GM21515 (cell line): ENCODE measurements around the gene DHCR7.
A peak's percentile ranks its signal among the peaks of the same experiment; 100 is the strongest.

Source experiments
- ATAC-seq: cut with Tn5 transposase; IDR thresholded peaks from one replicate; pipeline ENCODE4 v1.9.1; 2021; ENCODE audit not compliant: unreplicated experiment

Gene DHCR7

GRCh38 chr11:71420455-71421241, 27.5 kb downstream of the DHCR7 start:
- ATAC-seq = no peak

- peak; percentile 61 for ATAC-seq
Measured at GRCh38 chr11:71418643-71419042, 29.6 kb downstream of the DHCR7 start.

- no peak for ATAC-seq
Measured at GRCh38 chr11:71414645-71415044, 33.5 kb downstream of the DHCR7 start.

DNA sequence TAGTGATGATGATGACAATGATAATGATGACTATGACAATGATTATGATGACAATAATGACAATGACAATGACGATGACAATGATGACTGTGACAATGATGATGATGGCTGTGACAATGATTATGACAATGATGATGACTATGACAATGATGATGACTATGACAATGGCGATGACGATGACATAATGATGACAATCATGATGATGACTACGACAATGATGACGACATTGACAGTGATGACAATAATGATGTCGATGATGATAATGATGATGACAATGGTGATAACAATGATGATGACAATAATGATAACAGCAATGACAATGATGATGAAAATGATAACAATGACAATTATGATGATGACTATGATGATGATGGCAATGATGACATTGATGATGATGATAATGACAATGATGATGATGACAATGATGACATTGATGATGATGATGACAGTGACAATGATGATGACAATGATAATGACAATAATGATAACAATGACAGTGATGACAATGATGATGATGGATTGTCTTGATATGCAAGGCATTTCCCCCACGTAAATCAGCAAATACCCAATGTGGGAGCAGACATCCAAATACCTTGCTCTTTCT, 37.7 kb downstream of the DHCR7 start:
- no peak for ATAC-seq

GRCh38 chr11:71408826-71409225, 39.4 kb downstream of the DHCR7 start:
- ATAC-seq = no peak

DNA sequence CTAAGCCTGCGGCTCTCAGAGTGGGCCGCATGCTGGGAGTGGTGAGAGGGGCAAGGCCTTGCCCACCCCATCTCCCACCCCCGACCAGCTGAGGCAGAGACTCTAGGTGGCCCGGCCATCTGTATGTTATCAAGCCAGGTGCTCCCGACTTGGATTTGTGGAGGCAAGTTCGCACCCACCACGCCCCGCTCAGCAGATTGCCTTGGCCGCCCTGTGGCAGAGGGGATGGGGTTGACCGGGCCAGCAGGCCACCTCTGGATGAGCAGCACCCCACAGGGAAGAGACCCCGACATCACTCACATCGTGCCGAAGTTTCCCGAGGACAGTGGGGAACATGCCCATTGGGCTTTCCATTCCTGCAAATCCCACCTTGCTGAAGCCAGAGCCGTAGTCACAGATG, 40.8 kb downstream of the DHCR7 start:
- ATAC-seq = no peak

DNA sequence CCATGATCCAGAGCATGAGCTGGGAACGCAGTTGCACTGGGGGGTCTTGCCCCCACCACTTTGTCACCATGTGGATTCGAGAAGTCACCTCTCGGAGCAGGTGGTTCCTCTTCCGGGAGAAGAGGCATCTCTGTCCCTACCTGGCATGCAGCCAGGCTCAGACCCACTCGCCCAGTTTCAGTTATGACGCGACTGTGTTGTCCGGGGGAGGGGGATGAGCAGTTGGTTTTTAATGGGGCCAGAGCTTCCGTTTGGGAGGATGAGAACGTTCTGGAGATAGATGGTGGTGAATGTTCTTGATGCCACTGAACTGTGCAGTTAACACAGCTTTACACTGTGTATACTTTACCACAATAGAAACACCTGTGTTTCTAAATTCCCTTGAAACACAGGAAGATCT, 41.5 kb downstream of the DHCR7 start:
- no peak for ATAC-seq

GRCh38 chr11:71404209-71404608, 44.0 kb downstream of the DHCR7 start:
- ATAC-seq = no peak

DNA sequence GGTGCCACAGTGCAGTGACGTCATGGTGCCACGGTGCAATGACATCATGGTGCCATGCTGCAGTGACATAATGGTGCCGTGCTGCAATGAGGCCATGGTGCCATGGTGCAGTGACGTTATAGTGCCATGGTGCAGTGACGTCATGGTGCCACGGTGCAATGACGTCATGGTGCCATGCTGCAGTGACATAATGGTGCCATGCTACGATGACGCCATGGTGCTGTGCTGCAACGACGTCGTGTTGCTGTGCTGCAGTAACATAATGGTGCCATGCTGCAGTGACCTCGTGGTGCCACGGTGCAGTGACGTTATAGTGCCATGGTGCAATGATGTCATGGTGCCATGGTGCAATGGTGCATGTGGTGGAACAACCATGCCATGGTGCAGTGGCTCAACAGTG, 45.3 kb downstream of the DHCR7 start:
- no peak for ATAC-seq

DNA sequence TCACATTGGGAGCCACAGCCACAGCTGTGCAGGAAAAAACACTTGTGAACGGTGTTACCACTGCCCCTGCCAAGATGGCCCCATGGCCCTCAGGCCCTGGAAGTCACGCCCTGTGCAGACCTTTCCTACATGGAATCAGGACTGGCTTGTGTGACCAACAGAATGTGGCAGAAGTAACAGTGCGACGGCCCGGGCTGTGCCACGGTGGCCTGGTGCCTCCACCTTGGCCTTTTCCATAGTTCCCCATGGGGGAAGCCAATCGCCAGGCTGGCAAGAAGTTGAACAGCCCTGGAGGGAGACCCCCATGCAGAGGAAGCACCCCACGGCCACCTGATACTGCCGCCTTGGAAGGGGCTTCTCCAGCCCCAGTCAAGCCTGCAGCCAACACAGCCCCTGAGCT, 48.0 kb downstream of the DHCR7 start:
- ATAC-seq = no peak

DNA sequence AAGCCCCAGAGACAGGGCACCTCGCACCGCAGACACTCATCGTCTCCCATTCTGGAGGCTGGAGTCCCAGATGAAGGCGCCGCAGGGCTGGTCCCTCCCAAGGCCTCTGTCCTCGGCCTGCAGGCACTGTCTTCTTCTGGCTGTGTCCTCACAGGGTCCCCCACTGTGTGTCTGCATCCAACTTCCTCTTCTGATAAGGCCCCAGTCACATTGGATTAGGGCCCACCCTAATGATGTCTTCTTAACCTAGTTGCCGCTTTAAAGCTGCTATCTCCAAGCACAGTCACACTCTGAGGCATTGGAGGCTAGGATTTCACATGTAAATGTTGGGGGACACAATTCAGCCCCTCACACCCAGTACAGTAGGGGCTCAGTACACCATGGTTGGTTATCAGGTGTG, 48.9 kb downstream of the DHCR7 start:
- no peak for ATAC-seq

GRCh38 chr11:71397961-71398360, 50.2 kb downstream of the DHCR7 start:
- ATAC-seq = no peak

DNA sequence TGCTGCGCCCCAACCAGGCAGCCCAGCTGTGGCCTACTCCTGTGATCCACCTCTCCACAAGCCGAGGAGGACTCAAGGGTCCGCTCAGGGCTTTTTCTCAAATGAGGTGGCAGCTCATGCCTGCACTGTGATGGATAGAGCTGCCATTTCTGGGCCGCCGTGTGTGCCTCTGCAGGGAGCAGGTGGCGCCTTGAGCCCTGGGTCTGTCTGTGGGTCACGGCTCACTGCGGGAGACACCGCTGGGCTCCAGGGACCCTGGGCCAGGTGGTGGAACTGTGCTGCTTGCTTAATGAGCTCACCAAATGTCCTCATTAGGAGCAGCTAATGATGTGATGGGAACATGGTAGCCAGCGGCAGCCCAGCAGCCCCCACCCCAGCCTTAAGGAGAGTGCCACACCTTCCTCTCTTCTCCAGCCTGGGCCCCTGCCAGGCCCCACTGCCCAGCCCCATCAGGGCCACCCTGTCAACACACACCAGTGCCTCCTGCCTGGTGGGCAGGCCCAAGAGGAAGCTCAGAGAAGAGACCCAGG, 50.8 kb downstream of the DHCR7 start:
- ATAC-seq = no peak

- ATAC-seq = no peak
Measured at GRCh38 chr11:71396548-71397123, 51.6 kb downstream of the DHCR7 start.

- ATAC-seq = no peak
Measured at GRCh38 chr11:71395774-71396173, 52.4 kb downstream of the DHCR7 start.

DNA sequence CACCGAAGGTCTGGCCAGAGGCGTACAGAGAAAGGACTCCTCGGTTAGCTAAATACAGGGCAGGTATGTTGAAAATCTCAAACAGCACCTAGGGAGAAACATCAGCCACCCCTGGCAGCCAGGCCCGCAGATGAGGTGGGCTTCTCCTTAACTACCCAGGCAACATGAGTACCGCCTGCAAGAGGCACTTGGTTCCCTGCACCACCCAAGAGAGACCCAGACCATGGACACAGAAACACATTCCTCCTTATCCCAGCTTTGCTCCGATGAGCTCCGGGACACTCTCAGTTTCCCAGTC, 53.0 kb downstream of the DHCR7 start:
- ATAC-seq = no peak

GRCh38 chr11:71393283-71393682, 54.9 kb downstream of the DHCR7 start:
- ATAC-seq = no peak

DNA sequence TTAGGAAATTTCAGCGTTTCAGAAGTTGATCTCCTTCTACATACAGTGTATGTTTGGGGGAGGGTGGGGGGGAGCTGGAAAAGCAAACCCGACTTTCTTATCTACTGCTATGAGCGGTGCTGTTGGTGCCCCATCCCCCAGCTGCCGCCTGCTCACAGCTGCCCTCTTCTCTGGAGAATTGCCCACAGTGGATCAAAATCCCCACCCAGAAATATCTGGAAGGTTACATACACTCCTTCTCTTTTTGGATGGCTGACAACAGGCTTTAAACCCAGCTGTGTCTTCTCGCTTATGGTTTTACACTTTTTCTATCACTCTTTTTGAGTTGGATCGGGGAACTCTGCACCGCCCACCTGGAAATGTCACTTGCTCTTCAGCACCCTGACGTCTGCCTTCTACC, 56.4 kb downstream of the DHCR7 start:
- ATAC-seq = no peak

DNA sequence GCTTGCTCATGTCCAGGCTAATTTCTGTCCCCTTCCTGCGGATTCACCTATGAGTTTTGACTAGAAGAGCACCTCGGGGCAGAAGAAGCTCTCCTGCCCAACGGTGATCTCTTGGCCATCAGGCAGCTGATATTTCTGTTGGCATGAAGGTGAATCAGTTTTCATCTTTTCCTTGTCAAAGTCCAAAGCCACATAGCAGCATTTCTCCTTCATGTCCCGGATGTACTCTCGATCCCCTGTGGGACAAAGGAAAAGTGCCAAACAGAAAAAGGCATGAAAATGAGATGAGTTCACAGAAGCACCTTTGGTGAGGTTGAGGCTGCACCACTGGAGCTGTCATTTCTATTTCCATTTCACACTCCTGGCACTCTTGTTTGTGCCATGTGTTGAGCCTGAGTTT, 56.8 kb downstream of the DHCR7 start:
- ATAC-seq = no peak

DNA sequence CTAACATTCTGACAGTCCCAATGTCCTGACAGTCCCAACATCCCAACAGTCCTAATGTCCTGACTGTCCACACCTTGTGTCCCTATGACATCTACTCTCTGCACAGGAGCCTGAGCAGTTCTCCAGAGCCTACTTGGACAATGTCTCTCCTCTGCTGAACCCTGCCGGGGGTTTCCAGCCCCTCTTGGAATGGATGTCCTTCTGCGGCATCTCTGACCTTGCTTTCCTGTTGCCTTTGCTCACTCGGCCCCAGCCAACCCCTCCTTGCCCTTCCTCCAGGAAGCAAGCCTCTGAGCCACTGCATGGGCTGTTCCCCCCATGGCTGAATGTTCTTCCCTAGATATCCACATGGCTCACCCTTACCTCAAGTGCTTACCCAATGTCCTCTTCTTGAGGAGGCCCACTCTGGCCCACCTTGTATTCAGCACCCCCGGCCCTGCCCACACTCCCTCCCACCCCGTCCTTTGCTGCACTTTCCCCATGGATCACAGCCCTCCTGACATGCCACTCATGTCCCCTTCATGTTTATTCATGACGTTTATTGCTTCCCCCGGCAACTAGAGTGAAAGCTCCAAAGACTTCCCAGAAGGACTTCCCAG, 59.5 kb downstream of the DHCR7 start:
- no peak for ATAC-seq

GRCh38 chr11:71387784-71388636, 60.2 kb downstream of the DHCR7 start:
- ATAC-seq = no peak
